NCI-H345 (cell line): ENCODE data around the gene OR51V1.
"Not testable (repeated sequence)": the region's sequence is repeated elsewhere in the genome, so short reads cannot be mapped to it uniquely, and the experiment has no call there.

Experiments
- DNase-seq: peaks from one replicate; lab custom pipeline; 2025; lab: John Stamatoyannopoulos, UW

The OR51V1 gene

GRCh38 chr11:5230266-5230665 is 29.8 kb upstream of the OR51V1 start:
- no peak for DNase-seq

- no peak for DNase-seq
Observed at GRCh38 chr11:5229796-5230195, 29.3 kb upstream of the OR51V1 start.

- no peak for DNase-seq
Observed at GRCh38 chr11:5229356-5229755, 28.9 kb upstream of the OR51V1 start.

DNA sequence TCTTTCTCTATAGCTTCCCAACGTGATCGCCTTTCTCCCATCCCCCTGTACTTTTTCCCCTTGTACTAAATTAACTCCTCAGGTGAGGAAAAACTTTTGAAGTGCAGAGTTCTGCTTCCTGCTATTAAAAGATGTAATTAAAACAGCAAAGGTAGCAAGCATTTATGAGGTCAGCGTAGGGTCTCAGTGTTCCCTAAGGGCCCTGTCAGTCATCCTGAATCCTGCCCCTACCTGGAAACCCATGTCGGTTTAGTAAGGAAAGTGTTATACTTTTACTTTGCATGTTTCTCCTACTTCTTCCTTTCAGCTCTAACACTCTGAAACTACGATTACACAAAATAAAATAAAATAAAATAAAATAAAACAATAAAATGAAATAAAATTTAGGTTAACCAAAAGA is 27.6 kb upstream of the OR51V1 start:
- no peak for DNase-seq

DNA sequence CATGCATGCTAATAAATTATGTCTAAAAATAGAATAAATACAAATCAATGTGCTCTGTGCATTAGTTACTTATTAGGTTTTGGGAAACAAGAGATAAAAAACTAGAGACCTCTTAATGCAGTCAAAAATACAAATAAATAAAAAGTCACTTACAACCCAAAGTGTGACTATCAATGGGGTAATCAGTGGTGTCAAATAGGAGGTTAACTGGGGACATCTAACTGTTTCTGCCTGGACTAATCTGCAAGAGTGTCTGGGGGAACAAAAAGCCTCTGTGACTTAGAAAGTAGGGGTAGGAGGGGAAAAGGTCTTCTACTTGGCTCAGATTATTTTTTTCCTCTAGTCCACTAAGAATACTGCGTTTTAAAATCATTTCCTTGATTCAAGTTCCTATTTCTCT is 27.2 kb upstream of the OR51V1 start:
- DNase-seq: no peak

- no peak for DNase-seq
Observed at GRCh38 chr11:5226732-5227310, 26.3 kb upstream of the OR51V1 start, which contains the start of gene HBB. HBB (minus strand) TSS chr11:5227071; CDS start chr11:5227021, 50 bp downstream.

DNA sequence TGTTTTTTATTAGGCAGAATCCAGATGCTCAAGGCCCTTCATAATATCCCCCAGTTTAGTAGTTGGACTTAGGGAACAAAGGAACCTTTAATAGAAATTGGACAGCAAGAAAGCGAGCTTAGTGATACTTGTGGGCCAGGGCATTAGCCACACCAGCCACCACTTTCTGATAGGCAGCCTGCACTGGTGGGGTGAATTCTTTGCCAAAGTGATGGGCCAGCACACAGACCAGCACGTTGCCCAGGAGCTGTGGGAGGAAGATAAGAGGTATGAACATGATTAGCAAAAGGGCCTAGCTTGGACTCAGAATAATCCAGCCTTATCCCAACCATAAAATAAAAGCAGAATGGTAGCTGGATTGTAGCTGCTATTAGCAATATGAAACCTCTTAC is 25.0 kb upstream of the OR51V1 start:
- DNase-seq: no peak

GRCh38 chr11:5224538-5225479 is 24.3 kb upstream of the OR51V1 start:
- no peak for DNase-seq

- DNase-seq: no peak
Observed at GRCh38 chr11:5223686-5224085, 23.2 kb upstream of the OR51V1 start.

DNA sequence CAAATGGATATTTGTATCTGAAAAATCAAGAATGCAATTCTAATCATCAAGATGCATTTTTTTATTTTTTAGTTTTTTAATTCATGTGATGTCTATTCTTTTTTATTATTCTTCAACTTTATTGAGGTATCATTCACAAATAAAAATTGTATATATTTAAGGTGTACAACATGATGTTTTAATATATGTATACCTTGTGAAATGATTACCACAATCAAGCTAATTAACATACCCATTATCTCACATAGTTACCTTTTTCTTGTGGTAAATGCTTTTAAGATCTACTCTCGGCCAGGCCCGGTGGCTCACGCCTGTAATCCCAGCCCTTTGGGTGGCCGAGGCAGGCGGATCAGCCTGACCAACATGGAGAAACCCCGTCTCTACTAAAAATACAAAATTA is 22.7 kb upstream of the OR51V1 start:
- no peak for DNase-seq

GRCh38 chr11:5210376-5210885 is 9.9 kb upstream of the OR51V1 start:
- no peak for DNase-seq

DNA sequence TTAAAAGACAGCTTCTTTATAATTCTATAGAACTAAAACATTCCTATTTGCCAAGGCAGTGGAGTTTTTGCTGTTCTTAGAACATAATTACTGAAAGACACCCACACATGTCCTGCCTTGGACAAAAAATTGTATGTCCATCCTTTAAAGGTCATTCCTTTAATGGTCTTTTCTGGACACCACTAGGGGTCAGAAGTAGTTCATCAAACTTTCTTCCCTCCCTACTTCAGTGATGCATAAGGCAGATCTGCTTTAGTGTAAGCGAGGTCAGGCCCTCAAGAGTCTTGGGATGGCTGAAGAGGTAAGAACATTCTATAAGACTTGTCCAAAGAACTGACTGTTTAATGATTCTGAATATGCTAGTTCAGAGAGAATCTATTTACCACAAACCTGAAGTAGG is 4.3 kb upstream of the OR51V1 start:
- DNase-seq: peak; percentile 4

- DNase-seq: no peak
Observed at GRCh38 chr11:5203366-5203765, 2.9 kb upstream of the OR51V1 start.

- no peak for DNase-seq
Observed at GRCh38 chr11:5198285-5198684, 2.2 kb downstream of the OR51V1 start.

DNA sequence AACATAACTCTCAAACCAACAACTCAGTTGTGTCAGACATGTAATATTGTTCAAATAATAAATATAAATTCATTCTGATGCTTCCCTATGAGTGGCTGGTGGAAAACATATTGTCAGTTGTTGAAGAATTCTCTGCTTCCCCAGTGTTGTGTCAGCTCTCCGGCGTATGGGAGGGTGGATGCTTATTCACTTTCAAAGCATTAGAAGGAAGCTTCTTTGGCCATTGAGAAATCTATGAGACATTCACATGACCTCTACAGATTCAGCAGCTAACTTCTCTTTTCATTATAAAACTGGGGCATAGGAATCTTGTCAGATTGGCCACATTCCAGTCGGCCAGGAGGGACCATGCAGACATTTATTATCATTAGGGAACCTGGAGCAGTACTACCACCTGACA is 2.9 kb downstream of the OR51V1 start:
- DNase-seq: no peak

DNA sequence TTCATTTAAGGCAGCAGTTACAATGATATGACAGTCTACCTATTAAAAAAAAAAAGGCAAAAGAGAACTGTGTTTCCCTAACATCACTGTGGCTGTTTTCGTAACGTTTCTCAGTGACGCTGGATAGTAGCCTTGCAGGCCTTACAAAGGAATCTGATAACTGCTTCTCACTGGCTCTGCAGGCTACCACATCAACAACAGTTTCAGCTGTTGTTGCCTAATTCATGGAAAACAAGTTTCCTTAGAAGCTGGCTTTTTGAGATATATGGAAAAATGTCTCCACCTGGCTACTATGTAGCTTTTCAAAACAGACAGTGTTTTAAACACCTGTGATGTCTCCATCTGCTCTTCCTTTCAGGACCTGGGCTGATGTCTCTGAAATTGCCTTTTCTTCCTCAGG is 3.8 kb downstream of the OR51V1 start:
- no peak for DNase-seq

- no peak for DNase-seq
Observed at GRCh38 chr11:5196067-5196466, 4.4 kb downstream of the OR51V1 start.

DNA sequence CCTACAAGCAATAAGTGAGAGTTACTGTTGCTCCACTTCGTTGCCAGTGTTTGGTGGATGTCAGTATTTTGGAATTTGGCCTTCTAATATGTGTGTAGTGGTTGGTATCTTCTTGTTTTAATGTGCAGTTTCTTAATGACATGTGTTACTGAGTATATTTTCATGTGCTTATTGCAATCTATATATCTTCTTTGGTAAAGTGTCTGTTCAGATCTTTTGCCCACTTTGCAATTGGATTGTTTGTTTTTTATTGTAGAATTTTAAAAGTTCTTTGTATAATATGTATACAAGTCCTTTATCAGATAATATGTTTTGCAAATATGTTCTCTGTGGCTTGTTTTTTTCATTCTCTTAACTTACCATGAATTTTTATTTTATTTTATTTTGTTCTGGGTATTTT is 7.7 kb downstream of the OR51V1 start:
- DNase-seq: no peak

- no peak for DNase-seq
Observed at GRCh38 chr11:5188201-5188600, 12.3 kb downstream of the OR51V1 start.

DNA sequence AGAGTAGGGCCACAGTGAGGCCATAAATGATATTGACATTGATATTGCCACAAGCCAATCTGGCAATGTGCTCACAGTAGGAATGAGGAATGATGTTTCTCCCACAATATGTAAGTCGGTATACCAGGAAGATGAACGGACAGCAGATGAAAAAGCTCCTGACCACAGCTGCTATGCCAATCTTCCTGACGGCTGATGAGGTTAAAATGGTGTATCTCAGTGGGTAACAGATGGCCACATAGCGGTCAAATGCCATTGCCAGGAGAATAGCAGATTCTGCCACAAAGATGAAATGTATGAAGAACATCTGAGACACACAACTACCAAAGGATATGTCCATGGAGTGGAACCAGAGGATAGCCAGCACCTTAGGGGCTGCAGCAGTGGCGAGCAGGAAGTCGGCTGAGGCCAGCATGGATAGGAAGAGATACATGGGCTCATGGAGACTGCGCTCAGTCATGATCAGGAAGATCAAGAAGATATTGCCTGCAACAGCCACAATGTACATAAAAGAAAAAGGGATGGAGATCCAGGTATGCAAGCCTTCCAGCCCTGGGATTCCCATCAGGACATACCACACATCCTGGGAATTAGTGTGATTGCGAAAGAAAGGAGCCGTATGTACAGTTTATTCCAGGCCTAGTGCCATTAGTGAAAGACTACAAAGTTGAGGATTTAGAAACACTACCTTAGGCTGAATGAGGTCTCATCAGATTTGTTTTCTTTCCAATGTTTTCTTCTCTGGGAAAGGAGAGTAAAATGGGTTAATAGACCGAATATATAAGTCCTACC is 22.2 kb downstream of the OR51V1 start:
- DNase-seq: no peak

- DNase-seq: no peak
Observed at GRCh38 chr11:5174934-5175333, 25.5 kb downstream of the OR51V1 start.

DNA sequence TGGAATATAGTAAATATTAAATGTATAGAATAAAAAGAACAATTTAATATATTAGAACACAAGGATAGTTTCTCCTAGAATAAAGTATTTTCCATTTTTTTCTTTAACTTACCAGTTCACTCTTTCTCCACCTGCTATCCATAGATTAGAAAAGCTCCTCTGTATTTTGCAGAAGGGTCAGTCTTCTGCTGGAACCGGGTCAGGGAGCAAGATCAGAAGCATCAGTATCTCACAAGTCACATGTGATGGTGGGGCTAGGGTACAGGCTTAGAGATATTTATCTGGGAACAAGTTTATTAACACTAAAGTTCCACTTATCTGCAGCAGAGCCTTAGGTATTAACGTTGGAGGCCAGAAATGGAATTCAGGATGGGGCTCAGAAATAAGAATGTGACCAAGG is 28.6 kb downstream of the OR51V1 start:
- no peak for DNase-seq

- not testable (repeated sequence) for DNase-seq
Observed at GRCh38 chr11:5165898-5166297, 34.6 kb downstream of the OR51V1 start.
